Activated CD8-positive, alpha-beta memory T cell treated with anti-CD3 and anti-CD28 coated beads, Interleukin-2, amount 50 U/mL, for 1 hour (primary cell): Measurements from ENCODE around the gene ZNF213.
A peak's percentile ranks its signal among the peaks of the same experiment; 100 is the strongest.
"Not testable (repeated sequence)": the region's sequence is repeated elsewhere in the genome, so short reads cannot be mapped to it uniquely, and the experiment has no call there.

Experiments
- DNase-seq: peaks from one replicate; pipeline ENCODE4 v3.0.0-alpha.2; 2020; ENCODE audit errors: extremely low read depth

ZNF213 gene

DNA sequence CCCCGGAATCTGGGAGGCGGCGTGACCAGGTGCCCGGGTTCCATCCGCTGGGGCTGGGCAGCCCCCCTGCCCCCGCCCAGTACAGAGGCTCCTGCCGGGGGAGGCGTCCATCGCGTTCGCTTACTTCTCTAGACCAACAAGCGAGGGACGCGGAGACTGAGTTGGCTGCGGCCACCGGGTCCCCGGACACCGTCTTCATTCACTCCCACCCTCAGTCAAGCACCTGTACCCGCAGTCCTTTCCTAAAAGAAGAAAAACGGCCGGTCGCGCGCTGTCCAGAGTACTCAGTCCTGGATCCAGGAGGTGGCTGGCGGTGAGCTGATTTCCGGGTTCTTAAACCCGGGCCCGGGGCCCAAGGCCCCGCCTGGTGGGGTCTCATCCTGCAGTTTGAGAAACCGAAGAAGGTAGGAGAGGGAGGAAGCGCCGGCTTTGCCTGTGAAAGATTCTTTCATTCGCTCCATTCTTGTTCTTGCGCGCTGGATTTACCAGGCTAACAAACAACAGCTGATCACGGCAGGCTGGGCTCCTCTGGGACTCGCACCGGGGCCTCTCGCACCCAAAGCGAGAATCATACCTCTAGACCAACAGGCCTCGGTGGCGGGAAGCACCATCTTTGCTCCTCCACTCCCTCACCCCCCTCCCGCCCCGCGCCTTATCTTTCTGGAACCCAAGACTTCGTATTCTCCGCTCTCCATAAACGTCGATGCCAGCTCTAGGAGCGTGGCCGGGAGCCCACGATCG lies 35.8 kb downstream of the ZNF213 start:
- DNase-seq: no peak

GRCh38 chr16:3171181-3171854 lies 36.5 kb downstream of the ZNF213 start:
- peak; percentile 56 for DNase-seq

DNA sequence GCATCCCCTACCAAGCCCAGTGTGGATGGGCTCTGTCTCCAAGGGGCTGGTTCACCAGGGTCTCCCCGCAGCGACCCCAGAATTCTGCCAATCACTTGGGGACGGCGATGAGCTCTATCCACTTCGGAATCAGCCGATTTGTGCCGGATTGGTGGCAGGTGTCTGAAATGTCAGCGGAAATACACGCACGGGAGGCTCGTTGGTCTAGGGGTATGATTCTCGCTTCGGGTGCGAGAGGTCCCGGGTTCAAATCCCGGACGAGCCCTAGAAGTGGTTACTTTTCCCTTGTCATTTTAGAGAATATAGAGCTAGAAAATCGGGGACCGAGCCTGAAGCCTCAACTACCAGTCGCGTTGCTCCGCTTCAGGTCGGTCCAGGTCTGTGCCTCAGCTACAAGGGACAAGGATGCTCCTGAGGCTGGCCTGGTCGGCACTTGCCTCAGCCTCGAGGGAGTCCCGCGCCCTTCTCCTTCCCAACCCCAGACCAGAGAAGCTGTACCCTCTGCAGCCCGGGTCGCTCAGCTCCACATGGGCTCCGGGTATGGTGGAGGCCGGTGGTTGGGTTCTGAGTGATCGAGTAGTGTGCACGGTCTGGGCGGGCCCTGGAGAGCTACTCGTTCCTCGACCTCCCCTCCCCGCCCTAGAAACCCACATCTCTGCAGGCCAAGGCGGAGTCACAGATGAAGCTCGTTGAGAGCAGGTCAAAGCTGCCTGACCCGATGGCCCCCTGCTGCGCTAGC lies 37.2 kb downstream of the ZNF213 start:
- DNase-seq: no peak

DNA sequence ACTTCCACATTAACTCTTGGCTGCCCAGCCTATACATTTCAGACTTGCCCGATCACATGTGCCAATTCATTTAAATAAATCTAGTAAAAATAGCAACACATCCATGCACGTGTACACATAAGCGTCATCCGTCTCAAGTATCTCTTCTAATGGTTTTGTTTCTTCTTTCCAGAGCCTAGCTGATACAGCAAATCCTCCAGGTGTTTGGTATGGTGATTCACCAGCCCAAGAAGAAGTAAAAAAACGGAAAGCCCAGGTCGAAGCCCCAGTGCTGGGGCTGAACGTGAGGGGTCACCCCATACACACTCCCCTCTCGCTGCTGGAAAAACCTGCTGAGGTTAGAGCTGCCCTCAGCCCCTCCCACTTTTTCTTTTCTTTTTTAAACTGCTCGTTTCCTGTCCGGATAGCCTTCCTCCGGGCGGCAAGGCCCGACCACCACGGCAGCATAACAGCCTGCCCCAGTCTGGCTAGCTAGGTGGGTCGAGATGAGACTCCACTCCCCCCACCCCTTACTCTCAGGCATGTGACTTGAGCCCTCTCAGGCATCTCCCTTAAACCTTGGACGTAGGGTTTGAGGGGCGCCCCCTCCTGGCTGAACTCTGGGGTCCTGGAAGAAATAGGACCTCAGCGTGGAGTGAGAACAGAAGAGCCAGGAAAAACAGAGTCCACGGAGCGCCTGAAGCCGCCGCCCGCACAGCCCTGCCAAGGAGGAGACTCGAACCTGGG lies 39.2 kb downstream of the ZNF213 start:
- no peak for DNase-seq

DNA sequence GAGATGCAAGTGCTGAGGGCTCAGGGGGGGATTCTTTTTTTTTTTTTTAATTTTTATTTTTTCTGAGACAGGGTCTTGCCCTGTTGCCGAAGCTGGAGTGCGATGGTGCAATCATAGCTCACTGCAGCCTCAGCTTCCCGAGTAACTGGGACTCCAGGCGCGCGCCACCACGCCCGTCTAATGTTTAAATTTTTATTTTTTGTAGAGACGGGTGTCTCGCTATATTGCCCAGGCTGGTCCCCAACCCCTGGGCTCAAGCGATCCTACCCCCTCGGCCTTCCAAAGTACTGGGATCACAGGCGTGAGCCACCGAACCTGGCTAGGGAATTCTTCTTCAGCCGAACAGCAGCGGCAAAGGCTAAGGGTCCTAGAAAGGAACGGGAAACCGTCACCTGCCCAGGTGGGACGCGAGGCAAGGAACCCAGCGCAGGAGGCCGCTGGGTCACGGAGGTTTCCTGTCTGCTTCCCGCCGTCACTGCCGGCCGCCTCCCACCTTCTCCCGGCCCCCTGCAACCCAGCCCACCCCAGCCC lies 39.9 kb downstream of the ZNF213 start:
- DNase-seq: no peak

GRCh38 chr16:3175157-3176093 lies 40.6 kb downstream of the ZNF213 start:
- no peak for DNase-seq

GRCh38 chr16:3179651-3180050 lies 44.8 kb downstream of the ZNF213 start:
- DNase-seq: no peak

- DNase-seq: no peak
Observed at GRCh38 chr16:3180445-3180878, 45.6 kb downstream of the ZNF213 start.

DNA sequence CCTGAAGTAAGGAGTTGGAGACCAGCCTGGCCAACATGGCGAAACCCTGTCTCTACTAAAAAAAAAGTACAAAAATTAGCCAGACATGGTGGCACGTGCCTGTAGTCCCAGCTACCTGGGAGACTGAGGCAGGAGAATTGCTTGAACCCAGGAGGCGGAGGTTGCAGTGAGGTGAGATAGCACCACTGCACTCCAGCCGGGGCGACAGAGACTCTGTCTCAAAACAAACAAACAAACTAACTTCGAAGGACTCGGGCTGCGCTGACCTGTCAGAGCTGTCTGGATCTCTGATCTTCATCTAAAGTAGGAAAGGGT lies 47.4 kb downstream of the ZNF213 start:
- not testable (repeated sequence) for DNase-seq

DNA sequence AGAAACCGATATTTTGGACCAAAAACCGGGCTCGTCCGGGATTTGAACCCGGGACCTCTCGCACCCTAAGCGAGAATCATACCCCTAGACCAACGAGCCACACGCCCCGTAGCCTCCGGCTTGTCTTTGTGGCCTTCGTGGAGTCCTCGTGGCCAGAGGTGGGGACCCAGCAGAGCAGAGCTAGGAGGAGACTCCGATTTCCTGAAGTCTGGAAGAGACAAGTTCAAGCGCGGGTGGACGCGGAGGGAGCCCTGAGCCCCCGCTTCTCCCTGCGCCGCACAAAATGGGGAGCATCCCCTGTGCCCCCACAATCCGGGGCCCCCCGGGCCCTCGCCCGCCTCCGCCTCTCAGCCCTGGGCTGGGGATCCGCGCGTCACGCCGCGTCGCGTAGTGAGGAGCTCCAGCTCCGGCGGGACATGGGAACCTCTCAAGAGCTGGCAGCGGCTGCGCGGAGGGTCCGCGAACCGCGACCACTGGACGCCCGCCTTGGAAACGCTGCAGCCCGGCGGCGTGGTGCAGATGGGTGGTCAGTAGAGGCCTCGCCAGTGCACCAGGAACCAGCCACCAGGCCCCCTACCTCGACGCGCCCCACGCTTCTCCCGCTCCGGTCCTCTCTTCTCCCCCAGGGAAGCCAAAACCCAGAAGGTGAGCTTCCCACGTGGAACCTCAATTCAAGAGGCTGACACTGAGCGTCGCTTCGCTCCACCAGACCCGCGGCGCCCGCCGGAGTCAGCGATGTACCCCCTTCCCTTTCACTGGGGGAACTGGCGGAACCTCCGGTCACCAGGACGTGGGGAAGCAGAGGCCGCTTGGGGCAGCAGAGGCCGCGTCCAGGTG lies 48.0 kb downstream of the ZNF213 start:
- DNase-seq: no peak

DNA sequence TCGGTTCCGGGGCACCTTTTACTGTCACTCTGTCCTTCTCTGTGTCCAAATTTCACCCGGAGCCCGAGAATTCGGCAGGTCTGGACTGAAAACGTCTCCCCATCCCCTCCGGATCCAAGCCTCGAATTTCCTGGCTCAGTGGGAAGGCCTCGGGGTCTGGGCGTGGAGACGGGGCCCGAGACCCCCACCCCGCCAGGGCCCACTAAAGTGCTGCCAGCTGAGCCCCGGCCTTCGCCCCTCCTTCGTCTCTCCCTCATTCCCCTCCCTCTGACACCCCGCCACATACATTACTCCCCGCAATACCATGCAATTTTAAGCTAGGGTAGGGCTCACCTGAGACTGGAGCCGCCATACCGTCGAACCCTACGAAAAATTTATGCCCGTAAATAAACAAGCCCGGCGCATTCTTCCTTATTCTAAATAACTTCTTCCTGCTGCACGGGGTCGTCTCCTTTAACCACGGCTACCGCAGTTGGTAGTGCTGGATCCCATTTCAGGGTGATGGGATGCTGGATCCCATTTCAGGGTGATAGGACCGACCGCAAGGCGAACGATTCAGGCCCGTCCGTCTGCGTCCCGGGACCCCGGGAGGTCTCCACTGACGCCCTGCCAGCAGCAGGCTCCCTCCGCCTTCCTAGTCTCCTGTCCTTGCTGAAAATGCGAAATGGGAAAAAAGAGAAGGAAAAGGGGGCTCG lies 48.8 kb downstream of the ZNF213 start:
- DNase-seq: no peak

- DNase-seq: no peak
Observed at GRCh38 chr16:3186946-3187690, 52.3 kb downstream of the ZNF213 start.

- no peak for DNase-seq
Observed at GRCh38 chr16:3187798-3188674, 53.2 kb downstream of the ZNF213 start, which contains the start of gene OR1F1. Gene OR1F1 (plus strand): TSS chr16:3188204.

GRCh38 chr16:3188675-3188924 lies 53.8 kb downstream of the ZNF213 start:
- DNase-seq: no peak

- DNase-seq: no peak
Observed at GRCh38 chr16:3188925-3189825, 54.3 kb downstream of the ZNF213 start.

DNA sequence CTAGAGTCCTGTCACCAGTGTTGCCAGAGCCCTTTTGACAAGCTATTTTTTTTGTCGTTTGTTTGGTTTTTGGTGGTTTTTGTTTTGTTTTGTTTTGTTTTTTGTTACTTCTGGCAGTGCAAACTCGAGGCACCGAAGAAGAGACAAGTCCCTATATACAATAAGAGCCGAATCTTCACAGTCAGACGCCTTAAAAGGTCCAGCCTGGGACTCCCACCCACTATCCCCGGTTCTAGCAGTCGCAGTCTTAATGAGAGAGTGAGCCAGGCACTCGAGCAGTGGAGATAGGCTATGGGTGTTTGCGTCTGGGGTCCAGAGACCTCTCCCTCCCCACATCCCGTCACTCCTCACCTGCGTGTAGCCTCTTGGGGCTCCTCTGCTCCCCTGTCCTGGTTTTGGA lies 55.0 kb downstream of the ZNF213 start:
- no peak for DNase-seq

- no peak for DNase-seq
Observed at GRCh38 chr16:3190949-3191353, 56.1 kb downstream of the ZNF213 start.
